H1 (cell line): ENCODE data around the gene BEST3. TPM values are rescaled to one million over a fixed set of nuclear protein-coding genes. Genes with fewer than 3 reads are reported as not detected.

ENCODE experiments used
- CTCF ChIA-PET: fragments of 300-600 bp; sonication (Branson Sonifier 250); formaldehyde crosslinking; loops from one replicate; lab custom pipeline; 2021; ENCODE audit not compliant: partially characterized antibody; lab: Charles Lee
- POLR2A ChIA-PET: fragments of 300-600 bp; sonication (Branson Sonifier 250); formaldehyde crosslinking; loops from one replicate; lab custom pipeline; 2021; ENCODE audit warnings: inconsistent platforms; ENCODE audit not compliant: partially characterized antibody; lab: Charles Lee
- DNase-seq, 2 experiments: peaks; one replicate each; pipeline versions ENCODE4 v3.0.0 to v3.0.0-alpha.2; 2010 to 2022; ENCODE audit warnings: low spot score in 2 of 2, low read depth in 1 of 2, mixed read lengths in 1 of 2
- FAIRE-seq: peaks from 2 replicates; lab custom pipeline; 2011; peaks lifted over from hg19 to GRCh38; lab: Jason Lieb, UNC
- H2AFZ ChIP-seq: 2 replicates; pipeline ENCODE4 v1.8.1; 2012; ENCODE audit warnings: low read length, inconsistent platforms
- H2AK5ac ChIP-seq: 2 replicates; pipeline ENCODE4 v1.6.1; 2013; ENCODE audit warnings: low read depth, low read length
- H2BK120ac ChIP-seq: replicated peaks from 2 replicates; pipeline ENCODE3; 2013; ENCODE audit warnings: low read depth, low read length, inconsistent platforms
- H2BK12ac ChIP-seq: 2 replicates; pipeline ENCODE4 v1.6.1; 2013; ENCODE audit warnings: low read depth, low read length
- H2BK15ac ChIP-seq: 2 replicates; pipeline ENCODE4 v1.6.1; 2013; ENCODE audit warnings: low read length
- H2BK20ac ChIP-seq: 2 replicates; pipeline ENCODE4 v1.6.1; 2013; ENCODE audit warnings: low read length
- H2BK5ac ChIP-seq: 2 replicates; pipeline ENCODE4 v1.6.1; 2013; ENCODE audit warnings: low read depth, low read length
- H3K14ac ChIP-seq: 2 replicates; pipeline ENCODE4 v1.6.1; 2013; ENCODE audit warnings: inconsistent platforms; ENCODE audit not compliant: insufficient read length
- H3K18ac ChIP-seq: 2 replicates; pipeline ENCODE4 v1.6.1; 2013; ENCODE audit warnings: low read length; ENCODE audit errors: extremely low read depth
- H3K23ac ChIP-seq: 2 replicates; pipeline ENCODE4 v1.6.1; 2013; ENCODE audit warnings: inconsistent platforms; ENCODE audit not compliant: insufficient read length
- H3K23me2 ChIP-seq: 2 replicates; pipeline ENCODE4 v1.6.1; 2013; ENCODE audit warnings: low read depth, low read length
- H3K27ac ChIP-seq: 2 replicates; pipeline ENCODE4 v1.6.1; 2011; ENCODE audit warnings: low read depth, low read length, inconsistent platforms
- H3K27me3 ChIP-seq, 4 experiments: replicated peaks in 1 of 4; 1 replicate in 1 of 4; 2 replicates in 3 of 4; pipeline versions ENCODE4 v1.6.1 to v1.8.1; 2011 to 2013; ENCODE audit warnings: low read length in 3 of 4, mild to moderate bottlenecking in 3 of 4, inconsistent platforms in 2 of 4, mixed read lengths in 2 of 4, moderate library complexity in 1 of 4; ENCODE audit not compliant: control insufficient read depth in 3 of 4, insufficient read depth in 3 of 4; ENCODE audit errors: extremely low read depth in 1 of 4
- H3K36me3 ChIP-seq, 4 experiments: 2 replicates each; pipeline versions ENCODE4 v1.6.1 to v1.8.1; 2011 to 2013; ENCODE audit warnings: mild to moderate bottlenecking in 4 of 4, low read length in 3 of 4, moderate library complexity in 2 of 4, control low read depth in 1 of 4, inconsistent platforms in 1 of 4; ENCODE audit not compliant: insufficient read depth in 4 of 4, control insufficient read depth in 2 of 4
- H3K4ac ChIP-seq: replicated peaks from 2 replicates; pipeline ENCODE3; 2013; ENCODE audit warnings: low read length, low read depth, mixed read lengths, inconsistent platforms; ENCODE audit not compliant: insufficient read length
- H3K4me1 ChIP-seq, 4 experiments: replicated peaks in 1 of 4; 1 replicate in 1 of 4; 2 replicates in 3 of 4; pipeline versions ENCODE4 v1.6.1 to v1.8.1; 2011 to 2013; ENCODE audit warnings: low read length in 3 of 4, inconsistent platforms in 2 of 4, mixed read lengths in 1 of 4; ENCODE audit not compliant: insufficient read depth in 4 of 4, control insufficient read depth in 3 of 4
- H3K4me2 ChIP-seq, 2 experiments: 2 replicates each; pipeline versions ENCODE4 v1.6.1 to v1.8.1; 2011 to 2013; ENCODE audit warnings: low read depth in 2 of 2, low read length in 2 of 2, control low read depth in 1 of 2, inconsistent platforms in 1 of 2, mild to moderate bottlenecking in 1 of 2; ENCODE audit not compliant: insufficient read depth in 1 of 2
- H3K4me3 ChIP-seq, 4 experiments: fragments of 200-600, 300-600 bp in 1 of 4; sonication (generic), shearing (Covaris generic), sonication (Bioruptor Twin) in 1 of 4; 2 replicates each; pipeline versions ENCODE4 v1.5.1 to v1.8.1; 2011 to 2016; ENCODE audit warnings: low read length in 4 of 4, low read depth in 3 of 4, control low read depth in 2 of 4, inconsistent platforms in 2 of 4, mild to moderate bottlenecking in 2 of 4, mixed read lengths in 1 of 4, moderate library complexity in 1 of 4; ENCODE audit not compliant: insufficient read depth in 2 of 4; ENCODE audit errors: extremely low read depth in 1 of 4
- H3K56ac ChIP-seq: replicated peaks from 2 replicates; pipeline ENCODE3; 2013; ENCODE audit warnings: low read depth, mild to moderate bottlenecking, mixed read lengths, low read length, inconsistent platforms; ENCODE audit not compliant: insufficient read length
- H3K79me1 ChIP-seq: 2 replicates; pipeline ENCODE4 v1.6.1; 2013; ENCODE audit warnings: low read depth, low read length, control low read depth
- H3K79me2 ChIP-seq, 2 experiments: 2 replicates each; pipeline versions ENCODE4 v1.6.1 to v1.8.1; 2012 to 2013; ENCODE audit warnings: low read length in 2 of 2, mild to moderate bottlenecking in 2 of 2, inconsistent platforms in 1 of 2; ENCODE audit not compliant: insufficient read depth in 2 of 2, control insufficient read depth in 1 of 2
- H3K9ac ChIP-seq, 4 experiments: replicated peaks in 1 of 4; 1 replicate in 1 of 4; 2 replicates in 3 of 4; pipeline versions ENCODE4 v1.6.1 to v1.8.1; 2011 to 2013; ENCODE audit warnings: low read depth in 3 of 4, low read length in 3 of 4, control low read depth in 2 of 4, mild to moderate bottlenecking in 2 of 4, moderate library complexity in 2 of 4, inconsistent platforms in 1 of 4; ENCODE audit errors: extremely low read depth in 1 of 4
- H3K9me3 ChIP-seq, 2 experiments: 2 replicates each; pipeline versions ENCODE4 v1.6.1 to v1.8.1; 2012 to 2013; ENCODE audit warnings: mild to moderate bottlenecking in 2 of 2, moderate library complexity in 2 of 2, control low read depth in 1 of 2, inconsistent platforms in 1 of 2, low read depth in 1 of 2, low read length in 1 of 2, mixed read lengths in 1 of 2; ENCODE audit not compliant: insufficient read depth in 2 of 2
- H4K20me1 ChIP-seq, 2 experiments: replicated peaks in 1 of 2; 2 replicates each; pipeline versions ENCODE3 to v1.8.1; 2011 to 2013; ENCODE audit warnings: inconsistent platforms in 2 of 2, low read length in 2 of 2, mild to moderate bottlenecking in 1 of 2; ENCODE audit not compliant: insufficient read depth in 2 of 2, control insufficient read depth in 1 of 2
- H4K5ac ChIP-seq: 2 replicates; pipeline ENCODE4 v1.6.1; 2013; ENCODE audit warnings: low read length, low read depth, mixed read lengths, inconsistent platforms; ENCODE audit not compliant: insufficient read length
- H4K8ac ChIP-seq: 2 replicates; pipeline ENCODE4 v1.8.0; 2013; ENCODE audit warnings: mild to moderate bottlenecking, moderate library complexity, low read length, inconsistent platforms; ENCODE audit not compliant: insufficient read depth; ENCODE audit errors: extremely low read depth
- H4K91ac ChIP-seq: replicated peaks from 2 replicates; pipeline ENCODE3; 2013; ENCODE audit warnings: low read length, mixed read lengths, inconsistent platforms; ENCODE audit not compliant: insufficient read length
- ASH2L ChIP-seq: fragments of 200-600, 300-600 bp; sonication (generic); IDR thresholded peaks from one replicate; pipeline ENCODE4 v1.7.1; 2017; ENCODE audit warnings: low read length
- BCL11A ChIP-seq, 2 experiments: IDR thresholded peaks; one replicate each; pipeline ENCODE4 v1.6.1; 2011; ENCODE audit warnings: low read depth in 2 of 2, low read length in 2 of 2, mild to moderate bottlenecking in 2 of 2
- BRCA1 ChIP-seq: IDR thresholded peaks from 2 replicates; pipeline ENCODE4 v1.6.1; 2012; ENCODE audit warnings: low read depth, low read length, improper control_type of control experiment
- CHD1 ChIP-seq: IDR thresholded peaks from 2 replicates; pipeline ENCODE4 v1.6.1; 2012; ENCODE audit warnings: low read depth, low read length, improper control_type of control experiment
- CHD2 ChIP-seq: IDR thresholded peaks from 2 replicates; pipeline ENCODE4 v1.6.1; 2012; ENCODE audit warnings: low read length, improper control_type of control experiment
- JUND ChIP-seq: IDR thresholded peaks from 2 replicates; pipeline ENCODE4 v1.6.1; 2011; ENCODE audit warnings: mild to moderate bottlenecking, improper control_type of control experiment, low read length
- POLR2A ChIP-seq, 2 experiments: IDR thresholded peaks; 1 replicate in 1 of 2; 2 replicates in 1 of 2; pipeline ENCODE4 v1.6.1; 2011; ENCODE audit warnings: low read depth in 2 of 2, low read length in 2 of 2, mild to moderate bottlenecking in 2 of 2; ENCODE audit errors: control extremely low read depth in 1 of 2
- POLR2AphosphoS5 ChIP-seq: IDR thresholded peaks from 2 replicates; pipeline ENCODE4 v1.6.1; 2011; ENCODE audit warnings: low read depth, low read length
- SIX5 ChIP-seq: IDR thresholded peaks from 2 replicates; pipeline ENCODE4 v1.6.1; 2011; ENCODE audit warnings: mild to moderate bottlenecking, low read depth, low read length
- YY1 ChIP-seq: IDR thresholded peaks from 2 replicates; pipeline ENCODE4 v1.6.1; 2011; ENCODE audit warnings: low read depth, mild to moderate bottlenecking, low read length
- polyA plus RNA-seq, 7 experiments: library from polyadenylated mRNA; depleted of rRNA in 3 of 7; stranded (reverse) in 5 of 7; unstranded in 2 of 7; fragments of >200 nt in 5 of 7; fragments of 200-250 nt in 2 of 7; gene quantifications; 1 replicate in 5 of 7; 2 replicates in 1 of 7; 4 replicates in 1 of 7; pipeline versions ENCODE4 v1.2.1 to v1.2.3, GENCODE V29; 2011 to 2013; ENCODE audit warnings: missing spikeins in 2 of 7, mixed read lengths in 2 of 7
- total RNA-seq: library from RNA; stranded (reverse); fragmentation: NEBNext Ultra II Directional; extraction: Animal tissue kit (Norgen Biotek cat#: 25700); gene quantifications from 2 replicates; pipeline ENCODE4 v1.2.1, GENCODE V29; 2021

The BEST3 gene
- total and polyA plus RNA-seq, 2 of the 8 experiments (the other 6 are each of a cell fraction or from before 2014, with no cell fraction given): 0.17 TPM; not detected in 1

DNA sequence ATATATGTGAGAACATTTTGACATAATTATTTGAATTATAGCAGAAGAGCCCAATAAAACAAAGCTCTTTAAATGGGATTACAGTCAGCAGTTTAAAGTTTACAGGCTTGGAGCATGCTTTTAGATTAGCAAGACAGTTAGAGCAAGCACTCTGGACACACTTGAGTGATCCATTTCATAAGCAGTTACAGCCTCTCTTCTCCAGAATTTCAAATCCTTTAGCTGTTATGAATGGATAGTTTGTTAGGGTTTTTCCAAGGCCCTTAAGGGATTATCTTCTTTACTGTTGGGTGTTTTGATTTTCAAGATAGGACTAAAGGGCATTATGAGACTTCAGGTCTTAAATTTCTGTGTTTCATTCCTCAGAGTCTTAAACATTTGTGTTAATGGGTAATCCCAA is 36.3 kb downstream of the BEST3 start:
- Histone ChIP-seq H3K23ac (no peak overlapping the region), H3K18ac (no peak overlapping the region), H2BK120ac (no peak overlapping the region), H3K23me2 (no peaks in the 10 kb centered on the region), H2AK5ac (no peak overlapping the region), H4K8ac (no peak overlapping the region), H3K79me2 (no peaks in the 10 kb centered on the region), H2AFZ (no peak overlapping the region), H3K4me3 (no peak overlapping the region), H3K14ac (no peak overlapping the region), H3K79me1 (no peaks in the 10 kb centered on the region), H2BK12ac (no peak overlapping the region), H4K91ac (no peak overlapping the region), H2BK15ac (no peak overlapping the region), H4K20me1 (no peaks in the 10 kb centered on the region), H3K9ac (no peak overlapping the region), H3K4ac (no peak overlapping the region), H2BK20ac (no peak overlapping the region), H3K56ac (no peak overlapping the region), H3K27me3 (no peaks in the 10 kb centered on the region), H3K36me3 (no peaks in the 10 kb centered on the region), H3K27ac (no peak overlapping the region), H3K4me1 (no peaks in the 10 kb centered on the region), H3K4me2 (no peak overlapping the region), H4K5ac (no peak overlapping the region), H3K9me3 (no peaks in the 10 kb centered on the region), H2BK5ac (no peak overlapping the region)
- CTCF ChIA-PET: interaction anchor here (1.4 to 4.7 kb wide), 4 partner anchors 11 to 49 kb away, joined by 3 to 28 read pairs (median 9); no protein-coding TSS in a partner anchor
- FAIRE-seq: no peak
- POLR2A ChIA-PET: no interaction called here
- DNase-seq: no peak
- TF ChIP-seq JUND (no peak), CHD1 (no peak), POLR2A (IDR thresholded peaks at IDR 0.05; ENCODE audit: control extremely low read depth in 1 of 2, low read depth in 2 of 2, low read length in 2 of 2) (no peak), CHD2 (no peak), POLR2AphosphoS5 (no peak), SIX5 (no peak), BCL11A (IDR thresholded peaks at IDR 0.05; ENCODE audit: low read depth in 2 of 2, low read length in 2 of 2) (no peak), ASH2L (no peak), YY1 (no peak), BRCA1 (no peak)
